A172 (cell line): ENCODE measurements around the gene ZNF681. TPM values are rescaled to one million over a fixed set of nuclear protein-coding genes. Genes with fewer than 3 reads are reported as not detected.
"Not testable (repeated sequence)": the region's sequence is repeated elsewhere in the genome, so short reads cannot be mapped to it uniquely, and the experiment has no call there.

Experiments used
- DNase-seq: peaks from one replicate; pipeline ENCODE4 v3.0.0-alpha.2; 2015; ENCODE audit warnings: low spot score
- total RNA-seq: library from RNA; depleted of rRNA; stranded (reverse); fragments of >200 nt; shearing (Covaris generic); gene quantifications from 2 replicates; pipeline ENCODE4 v1.2.3, GENCODE V29; 2014

The ZNF681 gene
- total RNA-seq, 1 experiment from 2014 or later = 1.7 TPM

DNA sequence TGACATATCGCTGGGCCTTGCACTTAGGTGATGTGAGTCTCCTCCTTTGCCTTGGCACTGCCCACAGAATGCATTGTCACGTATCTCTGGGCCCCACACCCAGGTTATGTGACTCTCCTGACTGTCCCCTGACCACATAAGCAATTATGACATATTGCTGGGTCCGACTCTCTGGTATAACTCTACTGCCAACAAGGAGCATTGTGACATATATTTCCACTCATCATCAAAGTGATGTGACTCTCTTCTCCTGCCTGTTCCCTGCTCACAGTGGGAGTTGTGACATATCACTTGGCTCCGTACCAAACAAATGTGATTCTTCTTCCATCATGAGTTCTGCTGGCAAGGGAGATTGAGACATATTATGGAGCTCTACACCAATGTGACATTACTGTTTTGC lies 15.4 kb upstream of the ZNF681 start:
- no peak for DNase-seq

DNA sequence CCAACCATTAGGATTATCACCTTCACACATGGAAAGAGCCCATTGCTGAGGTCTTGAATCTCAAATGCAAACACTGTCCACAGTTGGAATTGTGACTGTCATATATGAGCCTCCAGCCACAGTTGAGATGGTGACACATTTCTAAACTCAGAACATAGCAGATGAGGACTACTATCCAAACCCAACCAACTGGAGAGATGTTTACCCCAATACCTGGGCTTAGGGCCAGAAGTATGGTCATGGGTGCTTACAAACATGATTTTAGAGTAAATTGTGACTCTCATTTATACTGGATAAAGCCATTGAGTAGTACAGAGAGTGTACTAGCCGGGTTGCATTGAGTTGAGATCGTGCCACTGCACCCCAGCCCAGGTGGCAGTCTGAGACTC lies 14.0 kb upstream of the ZNF681 start:
- DNase-seq = no peak

DNA sequence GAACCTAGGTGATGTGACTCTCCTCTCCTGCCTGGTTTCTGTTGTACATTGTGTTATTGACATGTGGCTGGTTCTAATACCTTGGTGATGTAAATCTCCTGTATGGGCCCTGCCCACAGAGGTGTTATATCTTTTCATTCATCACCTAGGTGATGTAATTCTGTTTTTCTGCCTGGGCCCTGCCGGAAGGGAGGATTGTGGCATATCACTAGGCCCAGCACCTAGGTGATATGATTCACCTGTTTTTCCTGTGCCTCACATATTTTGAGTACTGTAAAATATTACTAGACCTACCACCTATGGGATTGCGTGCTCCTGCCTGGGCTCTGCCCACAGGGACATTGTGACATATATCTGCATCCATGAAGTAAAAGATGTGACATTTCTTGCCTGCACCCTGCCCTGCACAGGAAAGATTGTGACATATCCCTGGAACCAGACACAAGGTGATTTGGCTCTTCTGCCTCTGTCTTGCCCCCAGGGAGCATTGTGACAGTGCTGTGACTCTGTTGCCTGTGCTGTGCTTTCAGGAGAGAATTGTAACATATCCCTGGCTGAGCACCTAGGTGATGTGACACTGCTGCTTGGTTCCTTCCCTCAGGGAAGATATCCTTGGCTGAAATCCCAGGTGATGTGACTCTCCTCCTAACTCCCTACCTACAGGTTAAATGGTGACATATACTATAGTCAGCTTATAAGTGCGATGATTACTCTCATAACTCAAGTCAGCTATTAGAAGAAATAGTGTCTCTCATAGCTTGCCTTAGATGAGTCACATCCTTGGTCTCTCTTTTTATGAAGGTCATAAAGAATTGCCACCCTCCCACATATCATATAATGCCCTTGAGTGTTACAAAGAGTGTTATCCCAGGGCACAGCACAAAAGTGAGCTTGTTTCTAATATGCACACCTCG lies 13.3 kb upstream of the ZNF681 start:
- no peak for DNase-seq

DNA sequence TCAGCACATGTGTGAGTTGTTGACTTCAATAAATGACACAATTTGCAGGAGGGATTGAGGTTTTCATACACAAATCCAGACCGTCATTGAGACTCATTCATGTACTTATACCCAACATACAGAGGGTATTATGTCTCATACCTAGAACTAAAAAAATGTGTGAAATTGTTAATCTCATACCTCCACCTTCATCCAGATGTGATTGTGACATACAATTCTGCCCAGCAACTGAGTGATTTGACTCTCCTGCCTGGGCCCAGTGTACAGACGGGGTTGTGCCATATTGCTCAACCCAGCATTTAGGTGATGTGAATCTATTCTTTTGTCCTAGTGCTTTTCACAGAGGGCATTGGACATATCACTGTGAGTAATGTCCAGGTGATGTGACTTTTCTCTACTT lies 12.6 kb upstream of the ZNF681 start:
- DNase-seq = no peak

DNA sequence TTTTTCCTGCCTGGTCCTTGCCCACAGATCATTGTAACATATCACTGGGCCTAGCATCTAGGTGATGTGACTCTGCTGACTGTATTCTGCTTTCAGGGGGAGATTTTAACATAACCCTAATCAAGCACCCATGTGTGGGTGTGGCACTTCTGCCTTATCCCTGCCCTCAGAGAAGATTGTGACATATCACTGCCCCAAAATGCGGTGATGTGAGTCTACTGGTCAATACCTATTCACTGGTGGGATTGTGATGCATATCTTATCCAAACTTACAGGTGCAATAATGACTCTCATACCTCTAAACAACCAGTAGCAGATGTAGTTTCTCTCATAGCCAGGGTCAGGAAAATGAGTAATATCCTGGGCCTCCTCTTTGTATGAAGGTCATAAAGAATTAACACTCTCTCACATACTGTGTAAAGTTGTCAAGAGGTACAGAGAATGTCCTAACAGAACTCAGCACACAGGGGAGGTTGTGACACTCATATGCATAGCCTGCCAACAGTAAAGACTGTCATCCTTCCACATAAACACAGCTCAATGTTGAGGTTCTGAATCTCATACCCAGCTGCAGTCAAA lies 12.1 kb upstream of the ZNF681 start:
- DNase-seq = no peak

DNA sequence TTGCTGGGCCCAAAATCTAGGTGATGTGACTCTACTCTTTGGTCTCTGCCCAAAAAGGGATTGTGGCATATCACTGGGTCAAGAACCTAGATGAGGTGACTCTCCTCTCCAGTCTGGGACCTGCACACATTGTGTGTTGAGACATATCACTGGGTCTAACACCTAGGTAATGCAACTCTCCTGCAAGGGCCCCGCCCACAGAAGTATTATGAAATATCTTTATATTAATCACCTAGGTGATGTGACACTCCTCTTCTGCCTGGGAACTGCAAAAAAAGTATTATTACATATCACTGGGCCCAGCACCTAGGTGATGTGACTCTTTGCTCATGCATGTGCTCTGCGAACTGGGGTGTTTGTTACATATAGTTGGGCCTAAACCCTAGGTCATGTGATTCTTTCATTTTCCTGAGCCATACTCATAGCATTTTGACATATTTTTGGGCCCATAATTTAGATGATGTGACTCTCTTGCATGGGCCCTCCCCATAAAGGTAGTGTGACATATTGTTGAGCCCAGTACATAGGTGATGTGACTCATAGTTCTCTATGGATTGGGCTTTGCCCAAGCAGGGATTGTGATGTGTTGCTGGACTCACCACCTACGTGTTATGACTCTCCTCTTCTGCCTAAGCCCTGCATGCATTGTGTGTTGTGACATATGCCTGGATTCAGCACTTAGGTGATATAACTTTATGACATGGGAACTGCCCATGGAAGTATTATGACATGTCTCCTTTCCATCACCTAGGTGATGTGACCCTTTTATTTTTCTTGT lies 11.2 kb upstream of the ZNF681 start:
- DNase-seq = no peak

- DNase-seq = no peak
These were observed 8.3 kb upstream of the ZNF681 start for GRCh38 chr19:23766951-23767350.

GRCh38 chr19:23764781-23765180 lies 6.1 kb upstream of the ZNF681 start:
- no peak for DNase-seq

- no peak for DNase-seq
These were observed 4.4 kb upstream of the ZNF681 start for GRCh38 chr19:23762884-23763711.

- DNase-seq = no peak
These were observed 3.8 kb upstream of the ZNF681 start for GRCh38 chr19:23762548-23762883.

GRCh38 chr19:23760326-23760725 lies 1.6 kb upstream of the ZNF681 start:
- not testable (repeated sequence) for DNase-seq

GRCh38 chr19:23743633-23744232 lies 15.0 kb downstream of the ZNF681 start:
- not testable (repeated sequence) for DNase-seq

- DNase-seq = not testable (repeated sequence)
These were observed 27.8 kb downstream of the ZNF681 start for GRCh38 chr19:23730729-23731465.

DNA sequence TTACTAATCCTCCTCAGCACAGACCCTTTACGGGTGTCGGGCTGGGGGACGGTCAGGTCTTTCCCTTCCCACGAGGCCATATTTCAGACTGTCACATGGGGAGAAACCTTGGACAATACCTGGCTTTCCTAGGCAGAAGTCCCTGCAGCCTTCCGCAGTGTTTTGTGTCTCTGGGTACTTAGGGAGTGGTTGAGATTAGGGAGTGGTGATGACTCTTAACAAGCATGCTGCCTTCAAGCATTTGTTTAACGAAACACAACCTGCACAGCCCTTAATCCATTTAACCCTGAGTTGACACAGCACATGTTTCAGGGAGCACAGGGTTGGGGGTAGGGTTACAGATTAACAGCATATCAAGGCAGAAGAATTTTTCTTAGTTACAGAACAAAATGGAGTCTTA lies 34.5 kb downstream of the ZNF681 start:
- DNase-seq = not testable (repeated sequence)

- DNase-seq = no peak
These were observed 39.9 kb downstream of the ZNF681 start for GRCh38 chr19:23718802-23719201.

GRCh38 chr19:23716792-23717191 lies 41.9 kb downstream of the ZNF681 start:
- no peak for DNase-seq

DNA sequence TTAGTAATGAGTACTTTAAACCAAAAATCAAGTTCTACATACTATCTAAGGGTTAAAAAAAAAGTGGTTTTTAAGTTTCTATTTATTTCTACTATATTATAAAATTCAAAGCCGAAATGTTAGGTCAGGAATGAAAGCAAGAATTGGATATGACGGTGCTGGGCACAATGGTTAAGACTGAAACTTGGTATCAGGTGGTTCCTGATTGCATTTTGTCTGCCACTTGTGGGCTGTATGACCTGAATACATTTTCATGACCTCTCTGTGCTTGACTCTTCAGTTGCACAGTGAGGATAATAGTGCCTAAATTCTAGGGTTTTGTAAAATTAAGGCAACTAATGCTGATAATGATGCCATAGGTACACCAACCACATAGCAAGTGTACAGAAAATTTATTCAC lies 49.3 kb downstream of the ZNF681 start:
- no peak for DNase-seq

GRCh38 chr19:23706657-23707056 lies 52.0 kb downstream of the ZNF681 start:
- no peak for DNase-seq

DNA sequence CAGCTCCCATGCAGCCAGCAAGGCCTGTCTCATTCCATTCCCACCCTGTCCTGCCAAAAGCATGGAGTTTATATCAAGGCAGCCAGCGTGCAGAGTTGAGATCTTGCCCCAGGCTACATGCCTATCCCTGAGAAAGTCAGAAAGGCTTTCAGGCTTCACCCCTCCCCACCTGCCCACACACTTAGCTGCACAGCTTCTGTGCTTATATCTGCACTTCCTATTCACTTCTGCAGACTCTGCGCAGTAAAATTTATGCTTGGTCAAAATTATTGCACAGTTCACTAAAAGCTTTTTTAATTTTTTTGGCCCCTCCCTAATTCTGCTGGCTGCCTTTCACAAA lies 59.2 kb downstream of the ZNF681 start:
- no peak for DNase-seq

GRCh38 chr19:23698711-23699520 lies 59.8 kb downstream of the ZNF681 start:
- no peak for DNase-seq
